B cell (primary cell): ENCODE data around the gene CRYGN.

Source experiments
- EZH2 ChIP-seq: IDR thresholded peaks from 2 replicates; pipeline ENCODE4 v1.6.1; 2012; ENCODE audit warnings: borderline replicate concordance, low read depth, mild to moderate bottlenecking, moderate library complexity, low read length; ENCODE audit not compliant: insufficient read depth, poor library complexity, severe bottlenecking
- TF ChIP-seq, protein P1 (sequence below): fragments of 200-600 bp; IDR thresholded peaks from one replicate; pipeline ENCODE4 v1.8.0; 2022; ENCODE audit warnings: antibody characterized with exemption, mild to moderate bottlenecking

DNA sequence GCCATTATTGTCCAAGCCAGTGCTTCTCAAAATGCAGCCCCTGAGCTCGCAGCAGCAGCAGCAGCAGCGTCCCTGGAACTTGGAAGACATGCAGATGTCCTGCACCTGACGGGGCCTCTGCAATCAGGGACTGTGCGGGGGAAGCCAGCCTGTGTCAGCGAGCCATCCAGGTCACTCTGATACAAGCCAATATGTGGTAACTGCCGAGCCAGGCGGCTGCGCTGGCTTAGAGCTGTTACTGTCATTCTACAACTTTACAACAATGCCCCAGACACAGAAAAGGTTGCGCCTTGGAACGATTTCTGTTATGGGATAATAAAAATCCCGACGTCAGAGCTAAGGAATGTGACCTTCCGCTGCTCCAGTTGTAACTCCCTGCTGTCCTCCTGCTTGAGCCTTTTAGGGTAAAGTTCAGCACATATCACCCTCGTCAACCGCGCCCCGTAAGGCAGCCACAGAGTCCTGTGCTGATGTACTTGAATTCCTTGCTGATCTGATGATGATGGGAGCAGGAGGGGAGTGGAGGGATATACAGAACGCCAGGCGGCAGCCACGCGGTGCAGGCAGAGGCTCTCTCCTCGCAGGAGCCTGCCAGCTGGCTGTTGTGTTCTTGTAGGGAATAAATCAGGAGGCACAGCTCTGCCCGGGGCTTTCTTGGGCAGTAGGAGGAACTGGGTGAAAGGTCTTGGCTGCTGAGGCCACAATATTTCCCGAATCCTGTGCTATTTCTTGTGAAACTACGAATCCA is 20.0 kb upstream of the CRYGN start:
- TF ChIP-seq EZH2 = no peak
- TF ChIP-seq, protein P1, sequence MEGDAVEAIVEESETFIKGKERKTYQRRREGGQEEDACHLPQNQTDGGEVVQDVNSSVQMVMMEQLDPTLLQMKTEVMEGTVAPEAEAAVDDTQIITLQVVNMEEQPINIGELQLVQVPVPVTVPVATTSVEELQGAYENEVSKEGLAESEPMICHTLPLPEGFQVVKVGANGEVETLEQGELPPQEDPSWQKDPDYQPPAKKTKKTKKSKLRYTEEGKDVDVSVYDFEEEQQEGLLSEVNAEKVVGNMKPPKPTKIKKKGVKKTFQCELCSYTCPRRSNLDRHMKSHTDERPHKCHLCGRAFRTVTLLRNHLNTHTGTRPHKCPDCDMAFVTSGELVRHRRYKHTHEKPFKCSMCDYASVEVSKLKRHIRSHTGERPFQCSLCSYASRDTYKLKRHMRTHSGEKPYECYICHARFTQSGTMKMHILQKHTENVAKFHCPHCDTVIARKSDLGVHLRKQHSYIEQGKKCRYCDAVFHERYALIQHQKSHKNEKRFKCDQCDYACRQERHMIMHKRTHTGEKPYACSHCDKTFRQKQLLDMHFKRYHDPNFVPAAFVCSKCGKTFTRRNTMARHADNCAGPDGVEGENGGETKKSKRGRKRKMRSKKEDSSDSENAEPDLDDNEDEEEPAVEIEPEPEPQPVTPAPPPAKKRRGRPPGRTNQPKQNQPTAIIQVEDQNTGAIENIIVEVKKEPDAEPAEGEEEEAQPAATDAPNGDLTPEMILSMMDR = no peak
